Measurements from ENCODE around the gene DBH. TPM values are rescaled to one million over a fixed set of nuclear protein-coding genes. Genes with fewer than 3 reads are reported as not detected.
"Not testable (repeated sequence)": the region's sequence is repeated elsewhere in the genome, so short reads cannot be mapped to it uniquely, and the experiment has no call there.

The DBH gene
- total RNA-seq, 1 donor from 2014 or later, result not detected

DNA sequence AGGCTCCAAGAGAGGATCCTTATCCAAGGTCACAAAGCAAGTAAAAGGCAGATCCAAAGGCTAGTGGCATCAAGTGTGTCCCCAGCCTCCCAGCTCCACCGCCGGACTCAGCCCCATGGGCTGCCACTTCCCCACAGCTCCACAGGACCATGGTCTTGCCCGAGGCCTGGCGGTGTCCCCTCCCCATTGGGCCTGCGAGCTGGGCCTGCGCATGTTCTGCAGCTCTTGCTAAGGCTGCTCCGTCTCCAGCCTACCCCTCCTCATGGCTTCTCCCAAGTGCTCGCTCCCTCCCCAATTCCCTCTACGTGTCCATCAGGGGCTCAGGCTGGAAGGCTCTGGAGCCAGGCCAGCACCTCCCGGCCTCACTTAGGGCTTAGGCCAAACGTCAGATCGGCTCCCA, 29.4 kb downstream of the DBH start:
- no peak for DNase-seq (ENCODE audit: low read depth in 2 of 2)

DNA sequence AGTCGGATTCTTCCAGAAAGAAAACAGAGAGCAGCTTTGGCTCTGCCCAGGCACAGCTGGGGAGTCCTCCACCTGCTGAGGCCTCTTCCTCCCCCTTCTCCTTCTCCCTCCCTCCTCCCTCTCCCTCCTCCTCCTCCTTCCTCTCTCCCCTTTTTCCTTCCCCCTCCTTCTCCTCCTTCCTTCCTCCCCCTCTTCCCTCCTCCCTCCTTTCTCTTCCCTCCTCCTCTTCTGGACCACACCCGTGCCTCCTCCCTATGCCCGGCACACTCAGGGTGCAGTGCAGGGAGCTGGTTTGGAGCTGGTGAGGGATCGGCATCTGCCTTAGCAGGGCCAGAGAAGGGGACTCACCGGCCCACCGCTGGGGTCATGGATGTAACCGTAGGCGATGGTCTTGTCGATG, 30.2 kb downstream of the DBH start:
- DNase-seq (ENCODE audit: low read depth in 2 of 2), result no peak

DNA sequence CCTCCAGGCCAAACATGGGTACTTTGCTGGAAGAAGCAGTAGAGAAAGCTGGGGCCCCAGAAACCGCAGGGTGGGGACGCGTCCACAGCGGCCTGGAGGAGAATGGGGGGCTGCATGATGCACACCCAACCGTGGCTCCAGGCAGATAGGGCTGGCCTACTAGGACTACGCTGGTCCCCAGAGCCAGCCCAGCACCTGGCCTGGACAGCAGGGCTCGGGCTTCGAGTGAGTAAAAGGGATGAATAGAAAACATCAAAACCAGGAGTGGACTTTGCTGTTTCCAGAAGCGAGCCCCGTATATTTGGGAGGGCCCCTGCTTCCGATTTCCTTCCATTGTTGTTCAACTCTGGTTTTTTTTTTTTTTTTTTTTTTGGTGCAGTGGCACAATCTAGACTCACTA, 30.7 kb downstream of the DBH start:
- DNase-seq (ENCODE audit: low read depth in 2 of 2), result no peak

DNA sequence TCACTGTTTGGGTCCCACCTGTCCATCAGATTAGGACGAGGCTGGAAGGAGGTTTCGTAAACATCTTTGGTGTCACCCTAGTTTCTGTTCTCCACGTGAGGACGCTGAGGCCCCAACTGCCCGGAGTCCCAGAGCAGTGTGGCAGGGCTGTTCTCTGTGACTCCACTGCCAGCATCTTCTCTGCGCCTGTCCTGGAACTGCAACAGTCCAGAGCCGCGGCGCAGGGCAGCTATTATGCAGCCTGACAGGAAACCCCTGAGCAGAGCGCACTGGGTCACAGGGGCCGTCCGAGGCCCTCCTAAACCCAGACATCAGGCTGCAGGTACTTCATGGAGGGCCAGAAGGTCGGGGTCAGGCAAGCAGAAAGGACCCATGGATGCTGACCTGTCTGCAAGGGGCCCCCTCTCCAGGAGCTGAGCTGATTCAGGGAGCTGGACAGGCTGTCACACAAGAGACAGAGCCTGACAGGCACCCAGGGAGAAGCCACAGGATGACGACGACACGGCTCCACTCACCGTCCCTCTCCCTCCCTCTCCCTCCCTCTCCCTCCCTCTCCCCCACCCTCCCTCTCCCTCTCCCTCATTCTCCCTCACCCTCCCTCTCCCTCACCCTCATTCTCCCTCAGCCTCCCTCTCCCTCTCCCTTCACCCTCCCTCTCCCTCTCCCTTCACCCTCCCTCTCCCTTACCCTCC, 31.7 kb downstream of the DBH start:
- DNase-seq (ENCODE audit: low read depth in 2 of 2), result no peak

DNA sequence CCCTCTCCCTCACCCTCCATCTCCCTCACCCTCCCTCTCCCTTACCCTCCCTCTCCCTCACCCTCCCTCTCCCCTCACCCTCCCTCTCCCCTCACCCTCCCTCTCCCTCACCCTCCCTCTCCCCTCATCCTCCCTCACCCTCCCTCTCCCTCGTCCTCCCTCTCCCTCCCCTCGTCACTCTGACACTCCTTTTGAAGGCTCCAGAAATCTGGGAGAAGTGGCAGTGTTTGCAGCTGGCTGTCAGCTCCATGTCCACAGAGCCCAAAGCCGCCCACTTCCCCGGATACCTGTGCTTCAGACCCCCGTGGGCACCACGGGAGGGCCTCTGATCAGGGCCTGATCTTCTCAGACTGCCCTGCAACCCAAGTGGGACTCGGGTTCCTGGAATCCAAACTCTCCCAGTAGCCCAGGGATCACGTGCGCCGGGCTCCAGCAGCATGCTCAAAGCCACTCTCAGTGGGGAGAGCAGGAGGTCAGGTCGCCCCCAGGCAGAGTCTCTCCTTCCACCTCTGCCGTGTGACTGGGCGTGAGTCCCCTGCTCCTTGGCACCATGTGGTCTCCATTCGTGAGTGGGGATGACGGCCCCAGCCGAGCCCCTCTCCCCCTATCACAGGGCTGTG, 33.1 kb downstream of the DBH start:
- no peak for DNase-seq (ENCODE audit: low read depth in 2 of 2)

DNA sequence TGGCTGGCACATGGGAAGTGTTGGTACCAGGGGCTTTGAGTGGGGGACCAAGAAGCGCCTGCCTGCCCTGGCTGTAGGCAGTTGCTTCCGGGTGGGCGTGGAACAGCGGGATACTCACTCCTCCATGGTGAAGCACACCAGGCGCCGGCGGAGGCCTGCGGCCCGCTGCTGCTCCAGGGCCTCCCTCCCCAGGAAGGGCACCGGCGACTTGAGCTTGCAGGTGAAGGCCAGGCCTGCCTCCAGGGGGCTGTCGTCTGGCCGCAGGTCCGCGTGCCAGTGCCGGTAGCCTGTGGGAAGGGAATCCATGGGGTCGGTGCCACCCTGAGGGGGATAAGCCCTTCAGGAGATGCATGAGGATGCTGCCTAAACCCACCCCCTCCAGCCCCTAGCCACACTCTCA, 34.3 kb downstream of the DBH start:
- no peak for DNase-seq (ENCODE audit: low read depth in 2 of 2)

DNA sequence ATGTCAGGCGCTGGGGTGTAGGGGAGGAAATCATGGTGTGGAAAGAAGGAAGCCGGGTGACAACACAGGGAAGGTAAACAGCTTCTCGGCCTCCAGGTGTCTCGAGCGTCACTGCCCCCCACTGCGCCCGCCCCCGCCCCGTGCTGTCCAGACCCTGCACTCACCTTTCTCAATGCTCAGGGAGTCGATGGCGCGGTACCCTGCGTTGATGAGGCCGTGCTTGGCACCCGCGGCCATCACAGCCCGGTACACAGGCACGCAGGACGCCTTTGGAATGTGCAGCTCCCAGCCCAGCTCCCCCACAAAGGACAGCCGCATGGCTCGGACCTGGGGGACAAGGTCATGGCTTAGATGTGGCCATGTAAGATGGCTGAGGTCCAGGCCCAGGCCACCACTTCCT, 35.2 kb downstream of the DBH start:
- no peak for DNase-seq (ENCODE audit: low read depth in 2 of 2)

DNA sequence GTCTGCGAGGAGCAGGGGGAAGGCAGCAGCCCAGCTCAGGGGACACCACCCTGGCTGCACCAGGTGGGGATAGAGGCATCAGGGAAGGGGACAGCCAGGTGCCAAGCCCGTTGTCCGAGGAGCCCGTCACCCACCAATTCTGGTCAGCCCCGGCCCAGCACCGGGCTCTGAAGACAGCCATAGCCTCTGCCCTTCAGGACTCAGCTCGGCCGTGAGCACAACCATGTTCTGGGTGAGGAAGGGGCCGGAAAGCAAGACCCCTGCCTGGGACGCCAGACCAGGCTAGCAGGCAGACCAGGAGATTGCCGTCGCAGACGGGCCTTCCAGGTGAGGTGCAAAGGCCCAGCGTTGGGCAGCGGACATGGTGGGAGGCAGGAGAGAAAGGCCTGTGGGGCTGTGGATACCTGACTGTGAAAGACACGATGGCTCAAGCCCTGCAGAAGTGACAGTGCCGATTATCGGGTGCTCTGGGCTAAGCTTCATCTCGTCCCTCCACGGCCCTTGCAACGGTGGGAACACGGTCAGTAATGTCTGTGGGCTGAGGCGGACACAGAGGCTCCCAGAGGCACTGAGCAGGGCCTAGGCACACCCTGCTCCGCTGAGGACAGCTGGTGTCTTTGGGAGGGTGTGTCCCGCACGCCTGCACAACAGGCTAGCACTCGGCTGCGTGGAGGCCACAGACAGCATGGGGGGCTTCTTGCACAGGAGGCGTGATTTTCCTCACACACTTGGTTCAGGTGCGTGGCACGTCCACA, 36.5 kb downstream of the DBH start:
- DNase-seq (ENCODE audit: low read depth in 2 of 2), result no peak

DNA sequence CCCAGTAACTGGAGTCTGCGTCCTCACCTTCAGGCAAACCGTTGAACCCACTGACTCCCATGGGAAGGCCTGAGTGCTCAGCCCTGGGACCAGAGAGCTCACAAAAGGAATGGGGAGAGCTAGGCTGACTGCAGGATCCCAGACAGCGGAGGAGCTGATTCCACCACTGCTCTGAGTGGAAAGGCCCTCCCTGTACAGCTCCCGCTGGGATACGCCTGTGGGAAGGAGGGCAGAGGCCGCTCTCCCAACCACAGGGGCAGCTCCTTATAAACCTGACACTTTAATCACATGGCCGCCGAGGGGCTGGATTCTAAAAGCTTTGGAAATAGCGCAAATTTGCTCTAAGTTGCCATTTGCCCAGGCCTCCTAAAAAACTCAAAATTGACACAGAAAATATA, 37.1 kb downstream of the DBH start:
- DNase-seq (ENCODE audit: low read depth in 2 of 2), result no peak

DNA sequence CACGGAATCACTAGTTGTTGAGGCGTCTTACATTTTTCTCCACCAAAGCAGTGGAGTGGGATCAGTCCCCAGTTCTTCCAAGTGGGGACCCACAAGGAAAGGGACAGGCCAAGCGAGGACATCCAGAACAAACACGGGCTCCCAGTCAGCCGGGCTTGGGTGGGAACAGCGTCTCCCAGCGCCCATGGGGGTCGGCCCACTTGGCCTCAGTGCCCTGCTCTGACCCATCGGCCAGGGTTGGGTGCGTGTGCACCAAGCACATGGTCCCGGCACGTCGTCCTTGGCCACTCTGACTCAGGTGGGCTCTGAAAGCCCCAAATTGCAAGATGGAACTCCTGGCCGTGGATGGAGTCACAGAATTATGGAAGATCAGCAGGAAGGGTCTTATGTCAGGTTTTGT, 37.9 kb downstream of the DBH start:
- DNase-seq (ENCODE audit: low read depth in 2 of 2), result no peak

DNA sequence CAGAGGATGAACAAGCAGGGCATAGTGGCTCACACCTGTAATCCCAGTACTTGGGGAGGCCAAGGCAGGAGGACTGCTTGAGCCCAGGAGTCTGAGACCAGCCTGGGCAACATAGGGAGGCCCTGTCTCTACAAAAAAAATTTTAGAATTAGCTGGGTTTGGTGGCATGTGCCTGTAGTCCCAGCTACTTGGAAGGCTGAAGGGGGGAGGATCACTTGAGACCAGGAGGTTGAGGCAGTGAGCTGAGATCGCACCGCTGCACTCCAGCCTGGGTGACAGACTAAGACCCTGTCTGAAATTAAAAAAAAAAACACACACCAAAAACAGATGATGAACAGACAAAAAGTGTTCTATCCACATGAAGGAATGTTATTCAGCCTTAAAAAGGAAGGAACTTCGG, 39.6 kb downstream of the DBH start:
- DNase-seq (ENCODE audit: low read depth in 2 of 2), result not testable (repeated sequence)

DNA sequence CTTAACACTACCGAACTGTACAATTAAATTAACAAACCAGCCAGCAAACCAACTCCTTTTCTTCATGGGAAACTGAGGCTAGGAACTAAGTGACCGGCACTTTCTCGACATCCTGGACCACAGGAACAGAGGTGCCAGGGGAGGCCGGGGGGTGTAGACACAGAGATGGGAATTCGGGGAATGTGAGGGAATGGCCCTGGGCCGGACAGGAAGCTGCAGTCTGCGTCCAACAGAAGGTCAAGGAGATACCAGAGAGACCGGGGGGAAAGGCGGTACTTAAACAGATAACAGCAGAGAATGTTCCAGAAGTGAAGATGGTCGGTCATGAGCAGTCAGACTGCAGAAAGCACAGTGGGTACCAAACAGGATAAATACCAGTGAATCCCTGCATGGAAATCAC, 40.3 kb downstream of the DBH start:
- no peak for DNase-seq (ENCODE audit: low read depth in 2 of 2)

DNA sequence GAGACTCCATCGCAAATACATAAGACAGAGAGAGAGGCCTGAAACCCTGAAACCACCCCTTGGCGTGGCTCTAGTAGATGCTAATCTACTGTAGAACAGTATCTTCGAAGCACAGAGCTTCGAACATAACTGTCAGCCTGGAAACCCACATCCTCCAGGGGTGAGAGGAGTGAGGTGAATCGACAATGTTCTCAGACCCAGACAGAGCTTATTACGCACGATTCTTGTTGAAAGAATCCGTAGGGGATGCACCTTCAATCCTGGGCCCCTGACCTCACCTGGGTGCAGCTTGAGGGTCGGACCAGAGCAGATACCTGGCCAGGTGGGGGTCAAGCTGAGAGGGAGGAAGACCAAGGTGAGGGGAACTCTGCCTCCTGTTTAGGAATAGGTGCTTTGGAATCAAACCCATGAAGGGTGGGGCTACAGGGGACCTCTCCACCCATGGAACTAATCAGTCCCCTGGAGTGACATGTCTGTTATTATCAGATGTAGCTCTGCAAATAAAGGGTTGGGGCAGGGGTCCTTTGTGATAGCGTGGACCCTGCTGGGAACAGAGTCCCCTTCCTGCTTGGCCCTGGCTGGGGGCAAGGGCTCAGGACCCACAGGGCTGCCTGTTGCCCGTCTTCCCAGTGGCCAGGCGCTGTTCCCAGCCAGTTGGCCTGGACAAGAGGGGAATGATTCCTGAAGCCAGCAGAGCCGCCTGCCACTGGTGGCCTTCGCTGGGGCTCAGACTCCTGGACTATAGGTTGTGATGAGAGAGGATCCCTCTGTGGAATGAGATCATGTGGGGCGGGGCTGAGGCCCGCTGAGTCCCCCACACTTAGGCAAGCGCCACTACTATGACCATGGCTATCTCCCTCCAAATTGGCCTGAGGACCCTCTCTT, 41.2 kb downstream of the DBH start:
- no peak for DNase-seq (ENCODE audit: low read depth in 2 of 2)

DNA sequence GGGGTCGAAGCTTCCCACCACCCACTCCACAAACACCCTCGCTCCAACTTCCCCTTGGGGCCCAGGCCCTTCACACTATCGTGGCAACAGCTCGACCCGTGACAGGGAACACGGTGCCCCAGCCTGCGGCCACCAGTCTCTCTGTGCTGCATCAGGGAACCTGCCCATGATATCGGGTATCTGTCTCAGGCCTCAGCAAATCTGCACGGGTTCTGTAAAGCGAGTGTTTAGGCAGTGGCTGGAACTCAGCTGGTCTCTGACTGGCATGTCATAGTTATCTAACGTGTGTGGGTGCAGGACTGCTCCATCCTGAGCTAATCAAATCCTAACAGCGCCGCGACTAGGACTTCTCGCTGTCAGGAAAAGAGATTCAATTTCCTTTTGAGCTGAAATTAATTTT, 42.9 kb downstream of the DBH start:
- no peak for DNase-seq (ENCODE audit: low read depth in 2 of 2)

DNA sequence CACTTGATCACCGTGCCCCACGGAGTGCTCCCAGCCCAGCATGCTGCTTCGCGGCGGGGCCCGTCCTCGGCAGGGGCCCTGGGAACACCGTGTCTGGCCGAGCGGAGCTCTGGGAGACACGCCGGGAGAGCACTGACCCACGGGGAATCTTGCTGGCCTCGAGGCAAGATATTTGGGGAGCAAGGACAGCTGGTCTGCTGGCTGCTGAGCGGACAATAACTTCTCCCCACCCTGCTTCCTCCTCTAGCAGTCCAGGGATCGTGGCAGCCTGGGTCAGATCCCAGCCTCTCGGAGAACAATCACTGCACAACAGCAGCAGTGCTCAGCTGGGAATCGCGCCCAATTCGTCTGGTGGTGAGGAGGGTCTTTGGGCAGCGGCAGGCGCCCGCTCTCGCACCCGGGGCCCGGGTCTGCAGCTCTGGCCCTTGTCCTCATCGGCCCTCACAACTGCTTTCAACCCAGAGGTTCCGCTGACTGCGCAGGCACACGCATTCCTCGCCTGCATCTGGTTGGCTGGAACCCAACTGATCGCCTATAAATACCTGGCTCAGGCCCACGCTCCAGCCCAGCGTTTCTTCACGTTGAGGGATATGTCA, 43.4 kb downstream of the DBH start:
- DNase-seq (ENCODE audit: low read depth in 2 of 2), result no peak

DNA sequence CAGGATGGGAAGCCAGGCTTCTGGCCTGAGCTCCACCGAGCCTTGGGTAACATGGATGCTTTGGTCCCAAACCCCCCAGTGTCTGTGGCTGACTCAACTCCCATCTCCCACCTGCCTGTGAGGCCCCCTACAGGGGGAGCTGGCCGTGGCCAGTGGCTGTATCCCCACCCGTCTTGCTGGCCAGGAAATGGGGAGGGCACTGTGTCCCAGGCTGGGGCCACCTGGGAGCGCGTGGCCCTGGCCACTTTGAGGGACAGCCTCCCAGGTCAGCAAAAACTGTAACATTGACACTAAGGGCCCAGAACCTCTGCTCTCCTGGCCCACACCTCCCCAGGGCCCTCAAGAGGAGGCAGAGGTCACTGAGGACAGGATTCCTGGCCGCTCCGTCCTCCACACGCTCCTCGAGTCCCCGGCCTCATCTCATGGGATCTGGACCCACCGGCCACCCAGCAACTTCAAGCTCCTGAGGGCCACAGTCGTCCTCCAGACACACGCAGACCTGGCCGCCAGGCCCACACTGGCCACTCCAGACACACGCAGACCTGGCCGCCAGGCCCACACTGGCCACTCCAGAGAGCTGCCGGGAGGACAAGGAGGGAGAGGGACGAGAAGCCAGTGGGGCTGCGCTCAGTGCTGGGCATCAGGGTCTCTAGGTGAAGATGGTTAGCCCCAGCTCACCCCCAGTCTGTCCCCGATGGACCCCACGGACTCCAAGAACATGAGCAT, 44.2 kb downstream of the DBH start:
- DNase-seq (ENCODE audit: low read depth in 2 of 2), result no peak

DNA sequence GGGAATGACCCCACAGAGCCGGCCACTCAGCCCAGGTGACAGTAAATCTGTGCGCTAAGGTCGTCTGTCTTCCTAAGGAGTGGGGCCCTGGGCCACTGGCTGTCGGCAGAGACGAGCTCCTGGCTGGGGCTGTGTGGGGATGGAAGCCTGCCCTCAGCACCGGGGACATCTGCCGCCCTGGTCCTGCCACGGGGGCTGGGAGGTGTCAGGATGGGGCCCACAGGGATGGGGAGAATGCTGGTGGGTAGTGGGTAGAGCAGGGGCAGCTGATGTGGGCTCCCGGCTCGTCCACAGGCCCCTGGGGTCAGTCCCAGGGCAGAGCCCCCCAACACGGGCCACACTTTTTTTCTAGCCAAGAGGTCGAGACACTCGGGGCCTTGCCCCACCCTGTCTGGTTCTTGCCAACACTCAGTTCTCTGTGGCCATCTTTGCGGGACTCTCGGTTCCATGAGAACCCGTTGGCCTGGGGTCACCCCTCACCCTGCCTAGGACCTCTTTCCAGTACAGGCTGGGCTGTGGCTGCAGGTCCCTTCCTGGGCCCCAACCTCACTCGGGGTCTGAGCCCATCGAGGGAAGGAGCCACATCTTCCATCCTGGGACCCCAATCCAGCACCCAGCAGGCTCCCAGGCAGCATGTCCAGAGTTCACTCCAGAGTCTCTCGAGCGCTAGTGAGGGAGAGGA, 45.0 kb downstream of the DBH start:
- DNase-seq (ENCODE audit: low read depth in 2 of 2), result no peak

DNA sequence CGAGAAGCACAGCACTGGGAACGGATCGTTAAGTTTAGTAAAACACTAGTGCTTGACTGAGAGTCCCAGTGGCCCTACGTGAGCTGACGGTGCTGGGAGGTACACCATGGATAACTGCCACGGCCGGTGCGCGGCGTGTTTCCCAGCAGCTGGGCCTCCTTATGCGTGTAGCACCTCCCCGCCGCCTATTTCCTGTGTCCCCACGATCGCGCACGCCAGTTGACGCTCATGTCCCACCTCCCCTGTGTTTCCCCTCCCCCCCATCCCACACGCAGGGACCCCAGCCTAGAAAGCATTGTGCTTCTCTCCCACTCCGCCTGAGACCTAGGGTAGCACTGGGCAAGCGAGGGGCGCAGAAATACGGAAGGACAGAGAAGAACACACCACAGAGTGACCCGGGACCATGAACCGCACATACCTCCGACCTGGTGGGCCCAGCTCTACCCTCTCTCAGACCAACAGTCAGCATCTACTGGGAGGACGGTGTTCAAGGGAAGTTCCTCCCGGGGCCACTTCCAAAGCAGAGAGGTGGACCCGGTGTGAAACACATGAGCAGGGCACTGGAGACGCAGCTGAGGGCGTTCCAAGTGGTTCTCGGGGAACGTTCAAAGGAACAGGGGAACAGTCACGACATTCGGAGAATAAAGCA, 45.6 kb downstream of the DBH start:
- DNase-seq (ENCODE audit: low read depth in 2 of 2), result no peak

DNA sequence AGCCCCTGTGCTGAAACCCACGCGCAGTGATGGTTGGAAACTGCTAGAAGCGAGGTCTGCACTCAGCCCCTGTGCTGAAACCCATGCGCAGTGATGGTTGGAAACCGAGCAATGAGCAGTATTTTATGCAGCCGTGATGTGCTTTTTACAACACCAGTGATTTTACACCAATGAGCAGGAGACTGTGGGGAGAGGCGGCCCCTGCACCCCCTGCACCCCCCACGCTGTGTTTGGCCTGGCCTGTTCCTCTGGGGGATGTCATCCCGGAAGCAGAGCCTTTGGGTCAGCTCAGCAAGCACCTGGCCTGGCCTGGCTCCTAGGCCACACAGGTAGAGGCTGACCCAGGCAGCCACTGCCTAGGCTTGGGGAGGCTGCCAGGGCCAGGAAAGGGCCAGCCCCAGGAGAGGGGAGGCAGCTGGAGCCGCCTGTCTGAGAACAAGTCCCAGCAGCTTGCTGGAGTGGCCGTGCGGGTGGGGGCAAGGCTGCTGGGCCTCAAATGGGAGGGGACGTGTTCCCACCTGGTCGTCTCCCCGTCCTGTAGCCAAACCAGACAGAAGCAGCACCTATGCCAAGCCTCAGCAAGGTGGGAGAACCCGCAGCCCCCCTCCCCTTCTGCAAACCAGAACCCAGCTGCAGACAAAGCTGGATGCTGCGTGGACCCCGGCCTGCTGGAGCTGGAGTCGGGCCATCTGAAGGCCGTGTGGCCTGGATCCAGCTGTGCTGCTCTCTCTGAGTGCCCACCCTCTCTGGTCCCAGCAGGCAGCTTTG, 46.8 kb downstream of the DBH start:
- DNase-seq (ENCODE audit: low read depth in 2 of 2), result no peak

Data from dermis microvascular lymphatic vessel endothelial cell (primary cell).